Astrocyte of the spinal cord (primary cell): ENCODE data around the gene FUZ.

Experiments used
- DNase-seq: peaks from one replicate; pipeline ENCODE4 v3.0.0; 2011; ENCODE audit warnings: low read depth, low spot score
- H3K4me3 ChIP-seq: 2 replicates; pipeline ENCODE4 v1.5.1; 2011; ENCODE audit warnings: low read depth, mild to moderate bottlenecking, low read length, moderate library complexity
- CTCF ChIP-seq: IDR thresholded peaks from 2 replicates; pipeline ENCODE4 v1.5.1; 2012; ENCODE audit warnings: low read depth, mild to moderate bottlenecking, low read length, inconsistent platforms
- in situ Hi-C: cut with HindIII; loops from 2 replicates; pipeline ENCODE4 v1.10.0; 2017; ENCODE audit warnings: low sequenced_read_pairs

FUZ gene

GRCh38 chr19:49812997-49813861 is at the start of gene FUZ:
FUZ (minus strand) TSS chr19:49813292; CDS start chr19:49813106, 186 bp downstream.
- peak within 1 kb of the TSS; percentile 79 for H3K4me3 ChIP-seq
- DNase-seq: peak; percentile 99
- TF ChIP-seq CTCF: peak; percentile 41
- in situ Hi-C loops: no loop called here

DNA sequence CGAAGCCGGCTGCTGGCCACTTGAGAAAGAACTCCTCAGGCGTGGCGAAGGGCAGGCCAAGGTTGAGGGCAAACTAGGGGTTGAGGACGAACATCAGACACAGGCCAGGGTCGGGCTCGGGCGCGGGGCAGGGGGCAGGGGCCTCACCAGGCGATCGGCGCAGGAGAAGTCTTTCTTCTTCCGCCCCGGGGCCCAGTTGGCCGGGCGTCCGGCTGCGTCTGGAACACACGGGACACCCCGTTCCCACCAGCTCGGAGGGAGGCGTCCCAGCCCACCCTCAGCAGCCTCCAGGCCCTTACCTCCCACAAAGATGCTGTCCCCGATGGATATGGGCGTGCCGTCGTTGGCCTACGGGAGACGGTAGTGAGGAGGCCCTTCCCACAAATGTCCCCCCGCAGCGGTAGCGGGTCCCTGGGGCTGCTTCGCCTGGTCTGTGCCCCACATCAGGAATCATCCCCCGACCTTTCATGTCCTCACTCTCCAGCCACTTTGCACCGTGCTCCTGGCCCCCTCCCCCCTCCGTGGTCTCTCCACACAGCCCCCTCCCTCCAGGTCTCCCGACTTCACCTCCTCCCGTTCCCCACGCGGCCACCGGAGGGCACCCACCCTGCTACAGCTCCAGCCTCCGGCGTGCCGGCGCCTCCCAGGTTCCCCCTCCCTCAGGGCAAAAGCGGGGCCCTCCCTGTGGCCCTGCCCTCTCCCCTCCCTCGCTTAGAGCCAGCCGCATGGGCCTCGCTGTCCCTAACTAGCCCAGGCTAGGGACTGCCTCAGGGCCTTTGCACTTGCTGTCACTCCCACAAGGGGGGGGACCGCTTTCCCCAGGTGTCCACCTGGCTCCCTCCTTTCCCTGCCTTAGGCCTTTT is 49.5 kb upstream of the FUZ start:
- in situ Hi-C loops: no loop called here
- TF ChIP-seq CTCF: peak; percentile 31
- DNase-seq: no peak
- H3K4me3 ChIP-seq: no peak overlapping the region

GRCh38 chr19:49861541-49862378 is 48.7 kb upstream of the FUZ start:
- no peak for DNase-seq
- no peak for TF ChIP-seq CTCF
- in situ Hi-C loops: no loop called here
- no peak overlapping the region for H3K4me3 ChIP-seq

DNA sequence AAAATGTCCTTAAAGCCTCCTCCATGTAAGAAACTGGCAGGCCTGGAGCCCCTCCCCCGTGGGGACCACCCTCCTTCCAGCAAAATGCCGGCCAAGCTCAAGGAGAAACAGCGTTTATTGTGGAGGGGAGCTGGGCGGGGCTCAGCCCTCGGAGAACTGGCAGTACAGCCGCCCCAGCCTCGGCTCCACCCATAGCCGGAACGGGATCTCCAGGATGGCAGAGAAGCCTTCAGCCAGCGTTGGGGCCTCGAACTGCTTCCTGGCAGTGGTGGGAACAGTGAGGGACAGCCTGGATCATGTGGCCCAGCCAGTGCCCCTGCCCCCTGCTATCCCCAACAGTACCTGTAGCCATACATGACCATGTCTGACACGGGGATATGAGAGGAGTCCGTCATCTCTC is 48.0 kb upstream of the FUZ start:
- DNase-seq: no peak
- in situ Hi-C loops: no loop called here
- no peak for TF ChIP-seq CTCF
- H3K4me3 ChIP-seq: no peak overlapping the region

GRCh38 chr19:49860336-49861102 is 47.4 kb upstream of the FUZ start:
- no peak for TF ChIP-seq CTCF
- in situ Hi-C loops: no loop called here
- H3K4me3 ChIP-seq: no peak overlapping the region
- no peak for DNase-seq
